ENCODE results near the gene UNC13B.
"Not testable (repeated sequence)": the region's sequence is repeated elsewhere in the genome, so short reads cannot be mapped to it uniquely, and the experiment has no call there.

The UNC13B gene

DNA sequence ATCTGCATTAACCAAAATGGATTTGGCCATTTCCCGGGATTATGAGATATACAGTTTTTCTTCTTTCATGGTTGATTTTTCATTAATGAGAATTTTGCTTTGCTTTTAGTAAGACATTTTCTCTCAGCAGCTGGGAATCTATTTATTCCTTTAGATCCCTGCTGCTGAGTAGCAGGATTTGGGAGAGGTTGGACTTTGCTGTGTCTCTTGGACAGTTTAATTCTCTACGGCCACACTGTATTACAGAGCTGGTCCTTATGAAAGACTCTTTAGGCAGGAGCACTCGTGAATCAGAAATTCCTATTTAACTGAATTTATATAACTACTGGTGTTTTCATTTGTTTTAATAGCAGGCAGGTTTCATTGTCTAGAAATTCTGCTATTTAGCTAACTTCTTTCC lies 1.6 kb downstream of the UNC13B start:
- no peak for DNase-seq (ENCODE audit: low spot score)

GRCh38 chr9:35164711-35165110 lies 2.9 kb downstream of the UNC13B start:
- peak; percentile 45 for DNase-seq (ENCODE audit: low spot score)

GRCh38 chr9:35167429-35167828 lies 5.6 kb downstream of the UNC13B start:
- DNase-seq (ENCODE audit: low spot score) = not testable (repeated sequence)

GRCh38 chr9:35168963-35169362 lies 7.2 kb downstream of the UNC13B start:
- DNase-seq (ENCODE audit: low spot score) = no peak

DNA sequence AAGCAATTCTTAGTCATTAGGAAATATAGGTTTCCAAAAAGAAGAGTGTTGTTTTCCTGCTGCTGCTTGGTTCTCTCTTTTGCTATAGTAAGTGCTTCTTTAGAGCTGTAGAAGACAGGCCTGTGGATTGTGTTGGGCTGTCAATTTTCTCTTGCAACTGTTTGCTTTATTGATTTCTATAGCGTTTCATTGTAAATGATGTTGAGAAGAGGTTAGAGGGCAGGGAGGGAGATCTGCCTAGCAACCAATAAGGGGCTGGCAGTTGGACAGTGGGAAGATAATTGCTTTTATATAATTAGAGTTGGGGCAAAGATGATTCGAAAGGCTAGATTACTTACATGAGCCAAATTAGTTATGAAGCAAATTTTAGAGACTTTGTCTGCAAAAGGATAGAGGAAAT lies 11.1 kb downstream of the UNC13B start:
- no peak for DNase-seq (ENCODE audit: low spot score)

DNA sequence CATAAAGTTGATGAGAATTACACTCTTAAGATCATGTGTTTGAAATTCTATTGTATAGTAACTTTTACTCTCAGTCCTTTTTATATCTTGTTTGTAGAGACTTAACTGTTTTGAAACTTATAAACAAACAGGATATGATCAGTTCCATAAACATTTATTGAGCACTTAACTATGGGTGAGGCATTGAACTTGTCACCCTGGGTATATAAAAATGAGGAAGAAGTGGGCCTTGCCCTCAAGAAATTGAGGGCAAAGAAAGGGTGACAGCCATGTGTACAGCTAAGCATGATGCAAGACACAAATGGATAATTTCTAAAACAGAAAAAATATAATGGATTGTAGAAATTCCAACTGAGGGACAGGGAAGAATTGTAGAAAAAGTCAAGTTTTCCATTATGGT lies 15.7 kb downstream of the UNC13B start:
- DNase-seq (ENCODE audit: low spot score) = no peak

- DNase-seq (ENCODE audit: low spot score) = no peak
Observed at GRCh38 chr9:35179347-35180280, 17.8 kb downstream of the UNC13B start.

DNA sequence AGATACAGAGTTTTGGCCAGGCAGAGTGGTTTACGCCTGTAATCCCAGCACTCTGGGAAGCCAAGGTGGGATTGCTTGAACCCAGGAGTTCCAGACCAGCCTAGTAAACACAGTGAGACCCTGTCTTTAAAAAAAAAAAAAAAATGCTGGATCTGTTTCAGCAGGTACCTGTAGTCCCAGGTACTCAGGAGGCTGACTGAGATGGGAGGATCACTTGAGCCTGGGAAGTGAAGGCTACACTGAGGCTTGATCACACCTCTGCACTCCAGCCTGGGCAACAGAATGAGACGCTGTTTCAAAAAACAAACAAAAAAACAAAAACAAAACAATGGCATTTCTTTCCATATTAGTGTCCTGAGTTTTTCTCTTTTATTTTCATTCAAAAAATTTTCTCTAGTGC lies 19.0 kb downstream of the UNC13B start:
- DNase-seq (ENCODE audit: low spot score) = no peak

DNA sequence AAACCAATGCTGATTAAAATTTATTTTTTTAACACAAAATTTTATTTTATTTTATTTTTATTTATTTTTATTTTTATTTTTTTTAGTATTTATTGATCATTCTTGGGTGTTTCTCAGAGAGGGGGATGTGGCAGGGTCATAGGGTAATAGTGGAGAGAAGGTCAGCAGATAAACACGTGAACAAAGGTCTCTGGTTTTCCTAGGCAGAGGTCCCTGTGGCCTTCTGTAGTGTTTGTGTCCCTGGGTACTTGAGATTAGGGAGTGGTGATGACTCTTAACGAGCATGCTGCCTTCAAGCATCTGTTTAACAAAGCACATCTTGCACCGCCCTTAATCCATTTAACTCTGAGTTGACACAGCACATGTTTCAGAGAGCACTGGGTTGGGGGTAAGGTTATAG lies 20.6 kb downstream of the UNC13B start:
- not testable (repeated sequence) for DNase-seq (ENCODE audit: low spot score)

DNA sequence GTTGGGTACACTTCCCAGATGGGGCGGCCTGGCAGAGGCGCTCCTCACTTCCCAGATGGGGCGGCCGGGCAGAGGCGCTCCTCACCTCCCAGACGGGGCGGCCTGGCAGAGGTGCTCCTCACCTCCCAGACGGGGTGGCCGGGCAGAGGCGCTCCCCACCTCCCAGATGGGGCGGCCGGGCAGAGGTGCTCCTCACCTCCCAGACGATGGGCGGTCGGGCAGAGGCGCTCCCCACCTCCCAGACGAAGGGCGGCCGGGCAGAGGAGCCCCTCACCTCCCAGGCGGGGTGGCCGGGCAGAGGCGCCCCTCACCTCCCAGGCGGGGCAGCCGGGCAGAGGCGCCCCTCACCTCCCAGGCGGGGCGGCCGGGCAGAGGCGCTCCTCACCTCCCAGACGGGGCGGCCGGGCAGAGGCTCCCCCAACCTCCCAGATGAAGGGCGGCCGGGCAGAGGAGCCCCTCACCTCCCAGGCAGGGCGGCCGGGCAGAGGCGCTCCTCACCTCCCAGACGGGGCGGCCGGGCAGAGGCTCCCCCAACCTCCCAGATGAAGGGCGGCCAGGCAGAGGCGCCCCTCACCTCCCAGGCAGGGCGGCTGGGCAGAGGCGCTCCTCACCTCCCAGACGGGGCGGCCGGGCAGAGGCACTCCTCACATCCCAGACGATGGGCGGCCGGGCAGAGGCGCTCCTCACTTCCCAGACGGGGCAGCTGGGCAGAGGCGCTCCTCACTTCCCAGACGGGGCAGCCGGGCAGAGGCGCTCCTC lies 21.4 kb downstream of the UNC13B start:
- DNase-seq (ENCODE audit: low spot score) = not testable (repeated sequence)

GRCh38 chr9:35183755-35184480 lies 22.1 kb downstream of the UNC13B start:
- DNase-seq (ENCODE audit: low spot score) = not testable (repeated sequence)

GRCh38 chr9:35186524-35186923 lies 24.7 kb downstream of the UNC13B start:
- DNase-seq (ENCODE audit: low spot score) = no peak

DNA sequence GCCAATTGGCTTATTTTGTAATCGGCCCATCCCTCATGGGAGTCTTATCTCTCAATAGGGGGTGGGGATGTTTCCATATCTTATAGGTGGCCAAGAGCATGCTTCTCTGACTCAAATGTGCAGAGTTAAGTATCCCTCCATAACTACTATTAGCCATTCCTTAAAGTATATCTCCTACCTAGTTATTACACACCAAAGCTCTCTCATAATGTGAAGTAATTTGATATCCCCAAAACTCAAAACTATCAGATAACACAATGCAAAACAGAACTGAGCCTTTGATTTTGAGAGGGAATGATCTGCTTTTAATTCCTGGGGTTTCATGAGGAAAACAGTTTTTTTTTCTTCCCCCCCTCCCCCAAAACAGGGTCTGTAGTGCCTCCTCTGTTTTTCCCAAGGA lies 28.4 kb downstream of the UNC13B start:
- DNase-seq (ENCODE audit: low spot score) = no peak

DNA sequence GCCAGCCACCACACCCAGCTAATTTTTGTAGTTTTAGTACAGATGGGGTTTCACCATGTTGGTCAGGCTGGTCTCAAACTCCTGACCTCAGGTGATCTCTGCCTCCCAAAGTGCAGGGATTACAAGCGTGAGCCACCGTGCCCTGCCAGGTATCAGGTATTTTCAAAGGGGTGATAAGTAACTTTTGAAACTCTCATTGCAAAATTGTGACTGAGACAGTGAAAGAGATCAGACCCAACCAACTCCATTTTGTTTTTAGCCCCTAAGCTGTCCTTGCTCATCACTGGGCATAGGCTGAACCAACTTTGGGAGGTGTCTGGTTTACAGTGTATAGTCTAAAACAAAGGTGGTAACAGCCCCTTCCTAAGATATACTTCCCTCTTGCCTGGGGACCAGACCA lies 29.3 kb downstream of the UNC13B start:
- no peak for DNase-seq (ENCODE audit: low spot score)

- no peak for DNase-seq (ENCODE audit: low spot score)
Observed at GRCh38 chr9:35193762-35194161, 32.0 kb downstream of the UNC13B start.

DNA sequence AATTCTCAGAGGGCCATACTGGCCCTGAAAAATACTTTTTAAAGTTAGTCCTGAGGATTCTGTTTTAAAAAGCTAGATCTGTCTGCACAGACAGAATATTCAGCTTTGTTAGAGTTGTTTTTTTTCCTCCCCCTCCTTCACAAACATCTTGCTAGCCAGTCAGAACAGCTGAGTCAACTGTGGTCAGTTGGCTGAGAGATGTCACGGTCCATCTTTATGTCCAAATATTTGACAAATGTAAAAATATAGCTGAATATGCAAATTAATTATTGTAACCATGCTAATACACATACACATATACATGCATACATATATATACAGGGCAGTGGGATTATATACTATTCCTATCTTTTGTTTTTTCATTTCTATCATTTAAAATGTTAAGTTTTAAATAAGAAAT lies 33.9 kb downstream of the UNC13B start:
- DNase-seq (ENCODE audit: low spot score) = peak; percentile 59

DNA sequence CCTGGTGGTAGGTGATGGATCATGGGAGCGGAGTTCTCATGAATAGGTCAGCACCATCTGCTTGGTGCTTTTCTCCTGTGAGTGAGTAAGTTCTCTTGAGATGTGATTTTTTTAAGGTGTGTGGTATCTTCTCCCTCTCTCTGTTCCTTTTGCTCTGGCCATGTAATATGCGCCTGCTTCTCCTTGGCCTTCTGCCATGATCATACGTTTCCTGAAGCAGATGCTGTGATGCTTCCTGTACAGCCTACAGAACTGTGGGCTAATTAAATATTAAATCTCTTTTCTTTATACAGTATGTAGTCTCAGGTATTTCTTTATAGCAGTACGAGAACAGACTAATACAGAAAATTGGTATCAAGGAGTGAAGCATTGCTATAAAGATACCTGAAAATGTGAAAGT lies 36.4 kb downstream of the UNC13B start:
- DNase-seq (ENCODE audit: low spot score) = no peak

- no peak for DNase-seq (ENCODE audit: low spot score)
Observed at GRCh38 chr9:35203528-35203927, 41.7 kb downstream of the UNC13B start.

DNA sequence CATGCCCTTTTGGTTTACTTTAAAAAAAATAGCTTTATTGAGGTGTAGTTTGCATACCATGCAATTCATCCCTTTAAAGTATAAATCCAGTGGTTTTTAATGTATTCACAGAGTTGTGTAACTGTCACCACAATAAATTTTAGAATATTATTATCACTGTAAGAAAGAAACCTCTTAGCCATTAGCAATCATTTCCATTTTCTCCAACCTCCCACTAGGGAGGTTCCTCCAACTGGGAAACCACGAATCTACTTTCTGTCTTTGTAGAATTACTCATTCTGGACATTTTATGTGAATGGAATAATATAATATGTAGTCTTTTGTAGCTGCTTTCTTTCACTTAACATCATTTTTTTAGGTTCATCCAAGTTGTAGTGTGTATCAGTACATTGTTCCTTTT lies 43.5 kb downstream of the UNC13B start:
- no peak for DNase-seq (ENCODE audit: low spot score)

GRCh38 chr9:35211854-35212253 lies 50.0 kb downstream of the UNC13B start:
- no peak for DNase-seq (ENCODE audit: low spot score)

DNA sequence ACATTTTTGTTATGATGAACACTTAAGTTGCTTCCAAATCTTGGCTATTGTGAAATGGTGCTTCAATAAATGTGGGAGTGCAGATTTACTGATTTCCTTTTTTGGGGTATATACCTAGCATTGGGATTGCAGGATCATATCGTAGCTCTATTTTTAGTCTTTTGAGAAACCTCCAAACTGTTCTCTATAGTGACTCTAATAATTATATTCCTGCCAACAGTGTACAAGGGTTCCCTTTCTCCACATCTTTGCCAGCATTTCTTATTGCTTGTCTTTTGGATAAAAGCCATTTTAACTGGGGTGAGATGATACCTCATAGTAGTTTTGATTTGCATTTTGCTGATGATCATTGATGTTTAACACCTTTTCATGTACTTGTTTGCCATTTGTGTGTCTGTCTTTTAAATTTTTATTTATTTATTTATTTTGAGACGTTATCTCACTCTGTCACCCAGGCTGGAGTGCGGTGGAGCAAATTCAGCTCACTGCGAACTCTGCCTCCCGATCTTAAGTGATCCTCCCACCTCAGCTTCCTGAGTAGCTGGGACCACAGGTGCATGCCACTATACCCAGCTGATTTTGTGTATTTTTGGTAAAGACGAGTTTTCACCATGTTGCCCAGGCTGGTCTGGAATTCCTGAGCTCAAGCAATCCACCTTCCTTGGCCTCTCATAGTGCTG lies 59.0 kb downstream of the UNC13B start:
- DNase-seq (ENCODE audit: low spot score) = no peak

- no peak for DNase-seq (ENCODE audit: low spot score)
Observed at GRCh38 chr9:35225677-35226076, 63.9 kb downstream of the UNC13B start.

All from AG08396 (cell line).